Cerebellar nuclear complex (tissue), 1 donor: ENCODE data around the gene TNS3.

Experiments used
- DNase-seq, 2 experiments: peaks; one replicate each; lab custom pipeline; 2025; lab: John Stamatoyannopoulos, UW

TNS3 gene

GRCh38 chr7:47368190-47368812 is 213.6 kb downstream of the TNS3 start:
- DNase-seq = no peak

GRCh38 chr7:47367369-47367768 is 214.5 kb downstream of the TNS3 start:
- no peak for DNase-seq

DNA sequence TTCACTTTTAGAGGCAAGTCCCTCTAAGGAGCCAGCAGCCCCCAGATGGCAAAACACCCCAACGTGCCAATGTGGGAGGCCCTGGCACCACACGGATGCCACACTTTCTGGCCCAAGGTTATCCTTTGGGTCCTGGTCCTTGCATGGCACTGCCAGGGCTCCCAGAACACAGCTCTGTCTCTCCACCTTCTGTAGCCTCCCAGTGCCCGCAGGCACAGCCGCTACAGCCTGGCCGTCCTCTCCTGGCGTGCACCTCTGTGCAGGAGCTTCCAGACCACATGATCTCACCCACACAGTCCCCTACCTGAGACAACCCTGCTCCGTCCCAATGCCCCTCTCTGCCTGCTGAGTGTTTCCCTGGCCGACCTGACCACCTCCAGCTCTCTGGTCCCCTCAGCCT is 215.0 kb downstream of the TNS3 start:
- DNase-seq = no peak

- no peak for DNase-seq
These were observed 215.7 kb downstream of the TNS3 start for GRCh38 chr7:47366211-47366610.

DNA sequence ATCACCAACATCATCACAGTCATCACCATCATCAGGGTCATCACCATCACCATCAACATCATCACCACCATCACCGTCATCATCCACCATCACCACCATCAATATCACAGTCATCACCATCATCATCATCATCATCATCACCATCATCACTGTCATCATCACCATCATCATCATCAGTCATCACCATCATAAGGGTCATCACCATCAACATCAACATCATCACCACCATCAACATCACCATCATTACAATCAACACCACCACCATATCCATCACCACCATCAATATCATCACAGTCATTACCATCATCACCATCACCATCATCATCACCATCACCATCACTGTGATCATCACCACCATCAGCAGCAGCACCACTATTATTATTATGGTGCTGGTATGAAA is 218.9 kb downstream of the TNS3 start:
- DNase-seq = no peak

- no peak for DNase-seq
These were observed 220.1 kb downstream of the TNS3 start for GRCh38 chr7:47361746-47362215.

DNA sequence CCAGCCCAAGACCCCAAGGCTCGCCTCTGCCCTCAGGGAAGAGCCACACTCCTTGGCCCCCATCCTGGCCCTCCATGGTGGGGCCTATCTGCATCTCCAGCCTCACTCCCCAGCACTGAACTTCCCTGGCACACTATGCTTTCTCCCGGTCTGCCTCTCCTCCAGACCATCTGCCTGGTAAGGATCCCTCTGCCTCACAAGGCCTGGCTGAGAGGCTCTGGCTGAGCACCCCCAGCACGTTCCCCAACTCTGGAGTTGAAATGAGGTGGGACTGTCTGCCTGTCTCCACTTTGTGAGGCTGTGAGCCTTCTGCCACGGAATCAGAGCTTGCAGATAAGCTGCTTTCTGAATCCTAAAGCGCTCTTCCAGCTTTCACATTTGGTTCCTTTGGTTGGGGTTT is 220.7 kb downstream of the TNS3 start:
- no peak for DNase-seq

DNA sequence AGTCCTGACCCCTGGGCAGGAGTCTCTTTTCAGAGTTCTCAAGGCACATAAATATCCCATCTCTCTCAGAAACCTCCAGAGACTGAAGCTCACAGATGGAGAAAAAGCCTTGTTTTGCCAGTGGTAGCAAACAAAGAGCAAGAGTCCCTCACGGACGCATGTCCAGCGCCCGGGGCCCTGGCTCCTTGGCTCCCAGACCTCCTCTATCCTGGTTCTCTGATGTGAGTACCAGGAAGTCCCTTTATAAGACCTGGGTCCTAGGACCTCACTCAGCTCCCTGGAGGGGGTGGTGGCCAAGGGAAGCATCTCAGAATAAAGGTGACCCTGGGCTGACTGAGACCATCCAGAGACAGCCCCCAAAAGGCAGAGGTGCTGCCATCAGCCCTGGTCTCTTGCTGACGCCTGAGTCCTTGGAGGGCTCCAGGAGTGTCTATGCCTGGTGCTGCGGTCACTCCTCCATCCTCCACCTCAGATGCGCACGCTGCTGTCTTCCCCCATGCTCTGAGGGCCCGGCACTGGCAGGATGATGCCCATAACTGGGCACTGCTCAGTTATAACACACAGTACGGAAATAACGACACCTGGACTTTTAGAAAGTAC is 221.5 kb downstream of the TNS3 start:
- no peak for DNase-seq

- no peak for DNase-seq
These were observed 222.8 kb downstream of the TNS3 start for GRCh38 chr7:47358944-47359588.

- no peak for DNase-seq
These were observed 223.6 kb downstream of the TNS3 start for GRCh38 chr7:47358357-47358756.

- no peak for DNase-seq
These were observed 224.0 kb downstream of the TNS3 start for GRCh38 chr7:47357863-47358262.

- no peak for DNase-seq
These were observed 224.6 kb downstream of the TNS3 start for GRCh38 chr7:47357361-47357760.

DNA sequence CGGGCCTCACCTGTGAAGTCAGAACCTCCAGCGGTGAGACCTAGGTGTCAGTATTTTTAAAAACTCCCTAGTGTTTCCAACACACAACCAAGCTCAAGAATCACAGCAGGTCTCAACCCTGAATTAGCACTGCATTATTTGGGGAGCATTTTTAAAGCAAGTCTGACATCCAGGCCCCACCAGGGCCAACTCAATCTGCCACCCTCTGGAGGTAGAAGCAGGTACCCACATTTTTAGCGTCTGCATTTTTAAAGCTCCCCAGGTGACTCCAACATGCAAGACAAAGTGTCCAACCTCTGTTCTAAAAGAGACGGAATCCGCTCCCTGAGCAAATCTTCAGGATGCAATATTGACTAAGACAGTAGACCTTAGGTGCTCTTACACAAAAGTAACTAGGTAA is 225.7 kb downstream of the TNS3 start:
- DNase-seq = no peak

GRCh38 chr7:47355684-47356083 is 226.2 kb downstream of the TNS3 start:
- DNase-seq = no peak

- DNase-seq = no peak
These were observed 226.9 kb downstream of the TNS3 start for GRCh38 chr7:47354831-47355541.

DNA sequence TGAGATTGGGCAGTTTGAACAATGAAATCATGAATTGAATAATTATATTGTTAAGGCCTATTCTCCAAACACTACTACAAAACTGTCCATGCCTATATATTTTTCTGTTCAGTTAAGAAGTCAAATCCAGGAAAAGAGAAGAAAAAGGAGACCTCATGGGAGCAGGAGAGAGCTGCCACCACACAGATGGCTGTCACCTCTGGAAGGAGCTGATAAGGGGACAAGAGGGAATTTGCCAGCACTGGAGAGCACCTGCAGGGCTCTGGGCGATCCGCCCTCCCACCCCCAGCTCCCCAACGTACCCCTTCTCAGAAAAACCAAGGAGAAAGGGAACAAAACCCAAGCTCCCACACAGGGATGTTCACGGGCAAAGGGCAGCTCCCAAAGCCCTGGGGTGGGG is 227.8 kb downstream of the TNS3 start:
- DNase-seq = no peak

DNA sequence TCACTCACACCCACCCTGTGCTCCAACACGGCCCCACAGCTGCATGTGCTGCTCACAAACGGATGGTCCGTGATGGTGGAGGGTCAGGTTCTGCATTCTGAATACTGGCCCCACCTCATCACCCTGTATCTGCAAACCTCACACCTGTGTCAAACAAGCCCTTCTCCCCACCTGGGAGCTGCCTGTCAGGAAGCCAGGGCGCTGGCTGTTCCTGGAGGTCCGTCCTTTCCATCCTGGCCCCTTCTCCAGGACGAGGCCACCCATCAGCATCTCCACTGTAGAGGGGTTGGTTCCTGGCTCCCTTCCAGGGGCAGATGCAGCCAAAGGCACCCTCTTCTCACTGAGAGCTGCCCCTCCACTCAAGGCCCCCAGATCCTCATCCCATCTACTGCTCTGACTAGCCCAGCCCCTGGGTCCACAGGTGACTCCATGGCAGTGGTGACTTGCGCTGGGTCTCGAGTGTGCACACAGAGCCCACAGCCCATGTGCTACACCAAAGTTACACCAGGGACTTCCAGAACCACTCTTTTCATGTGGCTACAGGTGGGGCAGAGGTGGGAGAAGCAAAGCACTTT is 229.4 kb downstream of the TNS3 start:
- no peak for DNase-seq

GRCh38 chr7:47351233-47352154 is 230.4 kb downstream of the TNS3 start:
- no peak for DNase-seq

GRCh38 chr7:47350425-47350824 is 231.5 kb downstream of the TNS3 start:
- DNase-seq = no peak

- DNase-seq = no peak
These were observed 232.5 kb downstream of the TNS3 start for GRCh38 chr7:47349401-47349800.

- no peak for DNase-seq
These were observed 234.0 kb downstream of the TNS3 start for GRCh38 chr7:47347816-47348385.
